H1 (cell line): ENCODE measurements around the gene CACNA1F. TPM values are rescaled to one million over a fixed set of nuclear protein-coding genes. Genes with fewer than 3 reads are reported as not detected.

Experiments
- CTBP2 ChIP-seq: IDR thresholded peaks from 2 replicates; pipeline ENCODE4 v1.7.0; 2011; ENCODE audit warnings: borderline replicate concordance, mild to moderate bottlenecking, moderate library complexity, mixed read lengths, low read length; ENCODE audit not compliant: insufficient read depth, insufficient read length
- CTCF ChIP-seq, 3 experiments: IDR thresholded peaks; 1 replicate in 2 of 3; 2 replicates in 1 of 3; pipeline versions ENCODE4 v1.5.1 to v1.6.1; 2011; ENCODE audit warnings: low read length in 3 of 3, mild to moderate bottlenecking in 3 of 3, inconsistent platforms in 2 of 3, low read depth in 1 of 3, moderate library complexity in 1 of 3; ENCODE audit not compliant: insufficient read depth in 1 of 3; ENCODE audit errors: control extremely low read depth in 1 of 3
- HDAC6 ChIP-seq: IDR thresholded peaks from one replicate; pipeline ENCODE4 v1.7.1; 2012; ENCODE audit warnings: low read depth, mild to moderate bottlenecking, inconsistent platforms, low read length, moderate library complexity
- KDM4A ChIP-seq: IDR thresholded peaks from one replicate; pipeline ENCODE4 v1.7.1; 2012; ENCODE audit warnings: low read depth, mild to moderate bottlenecking, moderate library complexity, low read length, inconsistent platforms; ENCODE audit not compliant: severe bottlenecking
- RAD21 ChIP-seq, 2 experiments: IDR thresholded peaks in 1 of 2; conservative IDR thresholded peaks in 1 of 2; 2 replicates each; pipeline ENCODE4 v1.6.1; 2011; ENCODE audit warnings: low read depth in 2 of 2, low read length in 2 of 2, improper control_type of control experiment in 1 of 2, inconsistent platforms in 1 of 2, mild to moderate bottlenecking in 1 of 2, moderate library complexity in 1 of 2
- SAP30 ChIP-seq: fragments of 300-600 bp; sonication (generic); IDR thresholded peaks from 2 replicates; pipeline ENCODE4 v1.7.1; 2012; ENCODE audit warnings: low read length, moderate library complexity, mild to moderate bottlenecking, inconsistent platforms; ENCODE audit not compliant: insufficient read depth, insufficient replicate concordance
- SP2 ChIP-seq: IDR thresholded peaks from 2 replicates; pipeline ENCODE4 v1.6.1; 2012; ENCODE audit warnings: mild to moderate bottlenecking, low read length, inconsistent platforms
- TBP ChIP-seq: IDR thresholded peaks from 2 replicates; pipeline ENCODE4 v1.6.1; 2011; ENCODE audit warnings: low read depth, low read length, improper control_type of control experiment
- USF2 ChIP-seq: IDR thresholded peaks from 2 replicates; pipeline ENCODE4 v1.6.1; 2011; ENCODE audit warnings: low read length, improper control_type of control experiment
- polyA plus RNA-seq, 7 experiments: library from polyadenylated mRNA; depleted of rRNA in 3 of 7; stranded (reverse) in 5 of 7; unstranded in 2 of 7; fragments of >200 nt in 5 of 7; fragments of 200-250 nt in 2 of 7; gene quantifications; 1 replicate in 5 of 7; 2 replicates in 1 of 7; 4 replicates in 1 of 7; pipeline versions ENCODE4 v1.2.1 to v1.2.3, GENCODE V29; 2011 to 2013; ENCODE audit warnings: missing spikeins in 2 of 7, mixed read lengths in 2 of 7
- total RNA-seq: library from RNA; stranded (reverse); fragmentation: NEBNext Ultra II Directional; extraction: Animal tissue kit (Norgen Biotek cat#: 25700); gene quantifications from 2 replicates; pipeline ENCODE4 v1.2.1, GENCODE V29; 2021

Gene CACNA1F
- total and polyA plus RNA-seq, 2 of the 8 experiments (the other 6 are each of a cell fraction or from before 2014, with no cell fraction given): 0.59 to 0.84 TPM

- TF ChIP-seq CTCF (IDR thresholded peaks at IDR 0.05; ENCODE audit: control extremely low read depth in 1 of 3, insufficient read depth in 1 of 3, low read depth in 1 of 3, low read length in 3 of 3): no peak
- TF ChIP-seq USF2: no peak
- TF ChIP-seq CTBP2: no peak
- no peak for TF ChIP-seq KDM4A
- TF ChIP-seq RAD21 (IDR thresholded peaks at IDR 0.05 in 1 of 2, conservative IDR thresholded peaks at IDR 0.05 in 1 of 2; ENCODE audit: low read depth in 2 of 2, low read length in 2 of 2): no peak
- TF ChIP-seq SP2: no peak
- TF ChIP-seq SAP30: no peak
- TF ChIP-seq TBP: no peak
- no peak for TF ChIP-seq HDAC6
These were observed 72.2 kb downstream of the CACNA1F start (continued) for GRCh38 chrX:49160908-49161307.
